Activated T-helper 1 cell treated with anti-CD3 and anti-CD28 coated beads, Interleukin-12 subunit alpha, Interleukin-12 subunit beta, Interleukin-2, Interleukin-4 antibody, amounts not matched to agents 30 ng/mL and 10 ng/mL and 1 ng/mL, durations not matched to agents 14 hours and 24 hours and 36 hours (primary cell): ENCODE results near the gene ATP9A. TPM values are rescaled to one million over a fixed set of nuclear protein-coding genes. Genes with fewer than 3 reads are reported as not detected.

Source experiments
- DNase-seq: peaks from one replicate; pipeline ENCODE4 v3.0.0; 2021; ENCODE audit warnings: low spot score
- H3K27ac Mint-ChIP-seq: one replicate; pipeline ENCODE4 v1.8.0; 2021; ENCODE audit warnings: mild to moderate bottlenecking, mixed read lengths
- H3K27me3 Mint-ChIP-seq: one replicate; pipeline ENCODE4 v1.8.0; 2022; ENCODE audit warnings: mild to moderate bottlenecking, moderate library complexity, mixed read lengths; ENCODE audit not compliant: insufficient read depth
- H3K36me3 Mint-ChIP-seq: one replicate; pipeline ENCODE4 v1.8.0; 2021; ENCODE audit warnings: low read depth, mixed read lengths
- H3K4me1 Mint-ChIP-seq: one replicate; pipeline ENCODE4 v1.8.0; 2021; ENCODE audit warnings: low read depth, mixed read lengths
- H3K4me3 Mint-ChIP-seq: one replicate; pipeline ENCODE4 v1.8.0; 2021; ENCODE audit warnings: mild to moderate bottlenecking, moderate library complexity, mixed read lengths
- H3K9me3 Mint-ChIP-seq: one replicate; pipeline ENCODE4 v1.8.0; 2021; ENCODE audit warnings: mixed read lengths
- intact Hi-C: fragments of 100-400 bp; cut with micrococcal nuclease; formaldehyde crosslinking; loops from one replicate; pipeline ENCODE4 v1.15.1; 2024
- total RNA-seq: library from RNA; stranded (reverse); gene quantifications from 2 replicates; pipeline ENCODE4 v1.2.3, GENCODE V29; 2022

ATP9A gene
- total RNA-seq, 1 donor from 2014 or later, result 20.6 TPM

GRCh38 chr20:51610761-51611624, 157.2 kb downstream of the ATP9A start:
- no peak overlapping the region for H3K4me3 Mint-ChIP-seq
- no peak for DNase-seq
- no peak overlapping the region for H3K27ac Mint-ChIP-seq
- peaks cover 7% of the 10 kb centered on the region for H3K4me1 Mint-ChIP-seq
- intact Hi-C loops, result no loop called here
- peaks cover 9% of the 10 kb centered on the region for H3K27me3 Mint-ChIP-seq
- H3K36me3 Mint-ChIP-seq, result no peaks in the 10 kb centered on the region
- no peaks in the 10 kb centered on the region for H3K9me3 Mint-ChIP-seq

DNA sequence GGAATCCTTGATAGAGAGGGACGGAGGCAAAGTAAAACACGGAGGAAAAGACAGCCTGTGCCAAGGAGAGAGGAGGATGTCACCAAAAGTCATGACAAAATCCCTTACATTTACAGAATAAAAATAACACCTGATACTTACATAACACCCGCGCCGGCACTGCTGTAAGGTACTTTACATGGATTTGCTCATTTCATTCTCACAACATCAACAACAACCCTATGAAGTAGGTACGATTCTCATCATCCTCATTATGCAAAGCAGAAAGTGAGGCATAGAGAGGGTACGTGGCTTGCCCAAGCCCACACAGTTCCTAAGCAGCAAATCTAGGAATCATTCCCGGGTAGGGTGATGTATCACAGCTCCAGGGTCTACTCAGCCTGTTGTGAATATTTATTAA, 158.1 kb downstream of the ATP9A start:
- DNase-seq, result no peak
- intact Hi-C loops, result no loop called here
- Mint-ChIP-seq H3K4me1 (peaks cover 7% of the 10 kb centered on the region), H3K9me3 (no peaks in the 10 kb centered on the region), H3K36me3 (no peaks in the 10 kb centered on the region), H3K4me3 (no peak overlapping the region), H3K27ac (no peak overlapping the region), H3K27me3 (peaks cover 7% of the 10 kb centered on the region)

- Mint-ChIP-seq H3K4me1 (peaks cover 7% of the 10 kb centered on the region), H3K27ac (no peak overlapping the region), H3K9me3 (no peaks in the 10 kb centered on the region), H3K36me3 (no peaks in the 10 kb centered on the region), H3K27me3 (peaks cover 7% of the 10 kb centered on the region), H3K4me3 (no peak overlapping the region)
- intact Hi-C loops, result no loop called here
- no peak for DNase-seq
Observed at GRCh38 chr20:51609251-51609650, 158.9 kb downstream of the ATP9A start.

GRCh38 chr20:51608061-51608460, 160.1 kb downstream of the ATP9A start:
- peak overlapping the region; percentile 0 for H3K27ac Mint-ChIP-seq
- H3K4me1 Mint-ChIP-seq, result peaks cover 7% of the 10 kb centered on the region
- no peak for DNase-seq
- peaks cover 3% of the 10 kb centered on the region for H3K27me3 Mint-ChIP-seq
- H3K4me3 Mint-ChIP-seq, result no peak overlapping the region
- no peaks in the 10 kb centered on the region for H3K9me3 Mint-ChIP-seq
- intact Hi-C loops, result no loop called here
- H3K36me3 Mint-ChIP-seq, result no peaks in the 10 kb centered on the region

DNA sequence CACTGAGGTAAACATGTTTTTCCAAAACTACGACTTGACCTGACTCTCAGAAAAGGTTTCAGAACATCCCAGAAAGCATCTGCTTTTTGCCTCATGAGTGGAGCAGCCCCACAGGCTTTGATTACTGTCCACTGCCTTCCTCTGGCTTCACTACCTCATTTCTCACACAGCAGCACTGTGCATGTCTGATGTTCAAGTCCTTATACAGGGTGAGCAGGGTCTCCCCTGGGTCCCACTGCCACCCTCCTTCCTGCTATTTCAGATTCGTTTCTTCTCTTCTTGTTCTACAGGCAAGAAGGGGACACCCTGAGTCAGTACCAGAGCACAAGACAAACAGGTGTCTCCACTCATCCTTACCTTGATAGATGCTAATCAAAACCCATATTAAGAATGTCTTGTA, 161.0 kb downstream of the ATP9A start:
- intact Hi-C loops, result no loop called here
- no peaks in the 10 kb centered on the region for H3K9me3 Mint-ChIP-seq
- H3K36me3 Mint-ChIP-seq, result no peaks in the 10 kb centered on the region
- H3K27me3 Mint-ChIP-seq, result peaks cover 3% of the 10 kb centered on the region
- H3K4me1 Mint-ChIP-seq, result peaks cover 7% of the 10 kb centered on the region
- no peak overlapping the region for H3K4me3 Mint-ChIP-seq
- no peak overlapping the region for H3K27ac Mint-ChIP-seq
- no peak for DNase-seq

GRCh38 chr20:51604851-51605250, 163.3 kb downstream of the ATP9A start:
- Mint-ChIP-seq H3K4me1 (peaks cover 7% of the 10 kb centered on the region), H3K27ac (no peak overlapping the region), H3K9me3 (no peaks in the 10 kb centered on the region), H3K4me3 (no peak overlapping the region), H3K36me3 (no peaks in the 10 kb centered on the region), H3K27me3 (peaks cover 2% of the 10 kb centered on the region)
- DNase-seq, result no peak
- intact Hi-C loops, result no loop called here

- no peaks in the 10 kb centered on the region for H3K36me3 Mint-ChIP-seq
- H3K27me3 Mint-ChIP-seq, result peaks cover 4% of the 10 kb centered on the region
- H3K4me1 Mint-ChIP-seq, result peaks cover 17% of the 10 kb centered on the region
- DNase-seq, result no peak
- no peaks in the 10 kb centered on the region for H3K9me3 Mint-ChIP-seq
- H3K4me3 Mint-ChIP-seq, result no peak overlapping the region
- no peak overlapping the region for H3K27ac Mint-ChIP-seq
- intact Hi-C loops, result no loop called here
Observed at GRCh38 chr20:51602131-51602530, 166.1 kb downstream of the ATP9A start.

- peaks cover 4% of the 10 kb centered on the region for H3K27me3 Mint-ChIP-seq
- no peaks in the 10 kb centered on the region for H3K36me3 Mint-ChIP-seq
- peaks cover 24% of the 10 kb centered on the region for H3K4me1 Mint-ChIP-seq
- intact Hi-C loops, result no loop called here
- H3K4me3 Mint-ChIP-seq, result no peak overlapping the region
- H3K9me3 Mint-ChIP-seq, result no peaks in the 10 kb centered on the region
- DNase-seq, result no peak
- H3K27ac Mint-ChIP-seq, result no peak overlapping the region
Observed at GRCh38 chr20:51600950-51601349, 167.2 kb downstream of the ATP9A start.

DNA sequence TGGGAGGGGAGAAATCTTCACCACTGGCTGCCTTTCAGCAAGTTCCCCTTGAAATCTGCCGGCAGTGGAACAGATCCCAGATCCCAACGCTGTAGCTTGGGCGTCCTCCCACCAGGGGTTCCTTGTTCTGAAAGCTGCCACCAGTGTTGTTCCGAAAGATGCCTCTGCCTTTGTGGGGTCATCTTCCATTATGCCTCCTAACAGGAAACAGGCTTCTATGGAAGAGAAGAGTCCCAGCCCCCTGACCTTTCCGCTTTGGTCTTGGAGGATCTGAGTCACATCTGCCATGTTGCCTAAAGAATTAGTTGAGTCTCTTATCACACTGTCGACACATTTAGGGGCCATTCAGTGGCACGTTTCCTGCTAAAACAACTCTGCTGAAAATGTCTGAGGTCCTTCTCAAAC, 168.2 kb downstream of the ATP9A start:
- H3K27me3 Mint-ChIP-seq, result peaks cover 4% of the 10 kb centered on the region
- DNase-seq, result no peak
- H3K4me3 Mint-ChIP-seq, result no peak overlapping the region
- H3K36me3 Mint-ChIP-seq, result no peaks in the 10 kb centered on the region
- peaks cover 29% of the 10 kb centered on the region for H3K4me1 Mint-ChIP-seq
- H3K27ac Mint-ChIP-seq, result no peak overlapping the region
- intact Hi-C loops, result no loop called here
- no peaks in the 10 kb centered on the region for H3K9me3 Mint-ChIP-seq

DNA sequence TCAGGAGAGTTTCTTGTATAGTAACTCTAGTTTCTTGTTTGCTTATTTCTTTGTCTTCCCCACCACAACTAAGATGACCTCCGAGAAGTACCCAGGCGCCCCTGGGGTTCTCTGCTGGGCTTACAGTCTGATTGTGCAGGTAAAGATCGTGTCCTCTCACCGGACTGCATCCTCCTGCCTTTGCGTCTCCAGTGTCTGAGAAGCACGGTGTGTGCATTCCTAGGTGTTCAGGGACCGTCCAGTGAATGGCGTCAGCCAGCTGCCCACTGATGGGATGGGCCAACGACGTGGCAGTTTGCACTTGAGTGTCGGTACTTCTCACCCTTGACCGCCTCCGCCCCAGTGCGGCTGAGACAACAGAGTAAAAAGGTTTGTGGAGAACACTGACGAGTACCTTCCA, 169.6 kb downstream of the ATP9A start:
- H3K27me3 Mint-ChIP-seq, result peaks cover 4% of the 10 kb centered on the region
- H3K27ac Mint-ChIP-seq, result no peak overlapping the region
- H3K4me1 Mint-ChIP-seq, result peaks cover 43% of the 10 kb centered on the region
- no peak overlapping the region for H3K4me3 Mint-ChIP-seq
- no peaks in the 10 kb centered on the region for H3K9me3 Mint-ChIP-seq
- intact Hi-C loops, result loop anchor here (1.0 to 10.0 kb wide), 3 partner anchors 33 to 614 kb away; no protein-coding TSS in a partner anchor
- H3K36me3 Mint-ChIP-seq, result no peaks in the 10 kb centered on the region
- no peak for DNase-seq

DNA sequence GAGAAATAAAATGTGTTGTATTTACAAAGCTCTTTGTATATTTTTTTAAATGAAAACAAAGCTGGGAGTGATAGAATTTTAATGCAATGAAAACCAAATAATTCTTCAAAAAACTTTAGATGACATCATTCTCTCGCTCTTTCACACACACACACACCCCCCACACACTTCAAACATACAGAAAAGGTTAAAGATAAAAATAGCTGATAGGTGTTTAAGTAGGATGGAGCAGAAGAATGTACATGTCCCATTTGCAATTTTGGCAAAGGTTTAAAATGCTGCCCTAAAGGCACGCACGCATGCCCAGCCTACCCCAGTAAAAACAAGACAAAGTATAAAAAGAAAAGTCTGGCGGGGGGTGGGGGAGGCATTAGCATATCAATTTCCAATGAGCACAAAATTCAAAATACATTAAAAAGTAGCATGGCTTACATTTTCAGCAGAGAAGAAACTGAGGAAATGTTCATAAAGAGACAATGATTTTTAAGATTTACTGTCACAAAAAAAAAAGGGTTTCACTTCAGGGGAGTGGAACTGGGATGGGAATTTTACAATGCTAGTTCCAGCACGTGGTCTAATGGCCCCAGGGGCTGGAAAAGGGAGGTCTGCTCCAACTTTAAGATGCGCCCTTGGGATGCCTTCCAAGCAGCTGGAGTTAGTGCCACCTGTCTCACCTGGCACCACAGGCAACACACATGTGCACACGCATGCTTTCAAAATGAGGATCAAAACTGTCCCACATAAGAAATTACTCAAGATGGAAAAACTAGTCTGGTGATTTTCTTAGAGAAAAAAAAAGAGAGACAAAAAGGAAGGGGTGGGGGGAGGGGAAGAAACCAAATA, 170.6 kb downstream of the ATP9A start:
- DNase-seq, result no peak
- intact Hi-C loops, result loop anchor here (1.0 to 10.0 kb wide), 3 partner anchors 34 to 613 kb away; no protein-coding TSS in a partner anchor
- peaks cover 4% of the 10 kb centered on the region for H3K27me3 Mint-ChIP-seq
- no peaks in the 10 kb centered on the region for H3K9me3 Mint-ChIP-seq
- no peaks in the 10 kb centered on the region for H3K36me3 Mint-ChIP-seq
- H3K4me3 Mint-ChIP-seq, result peak overlapping the region; percentile 6
- peaks cover 46% of the 10 kb centered on the region for H3K4me1 Mint-ChIP-seq
- peak overlapping the region; percentile 62 for H3K27ac Mint-ChIP-seq

DNA sequence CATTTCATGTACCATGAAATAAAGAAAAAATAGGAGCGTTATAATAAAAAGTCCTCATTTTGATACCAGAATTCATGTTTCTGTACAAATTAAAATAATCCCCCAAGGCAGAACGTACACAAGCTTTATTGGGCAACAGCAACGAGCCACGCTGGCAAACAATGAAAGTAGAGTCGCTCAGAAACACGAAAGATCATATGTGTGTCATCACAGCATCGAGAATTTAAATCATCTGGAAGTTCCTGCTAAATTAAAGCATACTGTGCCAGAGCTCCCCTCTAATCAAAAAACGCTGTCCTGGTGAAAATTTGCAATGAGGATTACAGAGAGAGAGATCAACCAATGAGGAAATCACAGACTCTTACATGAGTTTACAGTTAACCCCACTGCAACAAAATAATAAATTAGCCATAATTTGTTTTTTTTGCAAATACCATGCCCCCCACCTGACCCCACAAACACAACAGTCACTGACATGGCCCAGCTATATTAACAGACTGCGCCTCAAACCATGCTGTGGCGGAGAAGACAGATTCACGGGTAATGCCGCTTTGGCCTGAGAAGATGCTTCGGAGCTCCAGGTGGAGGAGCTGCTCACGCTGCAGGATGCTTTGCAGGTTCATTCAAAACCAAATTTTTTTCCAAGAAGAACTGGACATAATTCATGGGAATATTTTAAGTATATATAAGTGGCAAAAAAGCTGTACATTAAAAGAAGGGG, 171.4 kb downstream of the ATP9A start:
- Mint-ChIP-seq H3K27ac (no peak overlapping the region), H3K9me3 (no peaks in the 10 kb centered on the region), H3K4me3 (no peak overlapping the region), H3K27me3 (peaks cover 4% of the 10 kb centered on the region), H3K4me1 (peaks cover 46% of the 10 kb centered on the region), H3K36me3 (no peaks in the 10 kb centered on the region)
- DNase-seq, result no peak
- intact Hi-C loops, result loop anchor here (10.0 kb wide), 2 partner anchors 372 to 612 kb away; no protein-coding TSS in a partner anchor
